Tibial artery (tissue), 4 donors: ENCODE measurements around the gene STON1.
A peak's percentile ranks its signal among the peaks of the same experiment; 100 is the strongest.
"Not testable (repeated sequence)": the region's sequence is repeated elsewhere in the genome, so short reads cannot be mapped to it uniquely, and the experiment has no call there.

Source experiments
- DNase-seq, 2 donors: peaks; one replicate each; pipeline ENCODE4 v3.0.0-alpha.2; 2019
- H3K27ac ChIP-seq, 2 donors: fragments of 200-600 bp; sonication (generic) in 1 of 2; 1 replicate in 1 of 2; 2 replicates in 1 of 2; pipeline ENCODE4 v1.5.1; 2018 to 2019; ENCODE audit warnings: mild to moderate bottlenecking in 1 of 2
- H3K27me3 ChIP-seq, 2 donors: fragments of 200-600 bp; sonication (generic) in 1 of 2; one replicate each; pipeline versions ENCODE4 v1.5.1 to v1.6.0; 2016 to 2019
- H3K36me3 ChIP-seq, 3 donors: fragments of 200-600 bp; sonication (generic) in 2 of 3; one replicate each; pipeline ENCODE4 v1.5.1; 2016 to 2019; ENCODE audit warnings: mild to moderate bottlenecking in 2 of 3
- H3K4me1 ChIP-seq, 4 donors: fragments of 200-600 bp; sonication (generic) in 2 of 4; 1 replicate in 3 of 4; 2 replicates in 1 of 4; pipeline ENCODE4 v1.5.1; 2016 to 2019
- H3K4me3 ChIP-seq, 2 donors: fragments of 200-600 bp; sonication (generic) in 1 of 2; 1 replicate in 1 of 2; 2 replicates in 1 of 2; pipeline ENCODE4 v1.5.1; 2018 to 2019; ENCODE audit warnings: mild to moderate bottlenecking in 2 of 2
- H3K9me3 ChIP-seq, 3 donors: fragments of 200-600 bp; sonication (generic) in 1 of 3; one replicate each; pipeline ENCODE4 v1.5.1; 2016 to 2019
- intact Hi-C: fragments of 100-400 bp; cut with DNase I; formaldehyde crosslinking; loops from one replicate; pipeline ENCODE4 v1.15.0; 2023; ENCODE audit warnings: low total_unique reads
- TF ChIP-seq, protein P1 (sequence below), 2 experiments: fragments of 200-600 bp in 1 of 2; fragments of 450-650 bp in 1 of 2; IDR thresholded peaks; one replicate each; pipeline ENCODE4 v1.5.1; 2017 to 2019; ENCODE audit warnings: antibody characterized with exemption in 2 of 2, mild to moderate bottlenecking in 1 of 2, moderate library complexity in 1 of 2

STON1 gene

DNA sequence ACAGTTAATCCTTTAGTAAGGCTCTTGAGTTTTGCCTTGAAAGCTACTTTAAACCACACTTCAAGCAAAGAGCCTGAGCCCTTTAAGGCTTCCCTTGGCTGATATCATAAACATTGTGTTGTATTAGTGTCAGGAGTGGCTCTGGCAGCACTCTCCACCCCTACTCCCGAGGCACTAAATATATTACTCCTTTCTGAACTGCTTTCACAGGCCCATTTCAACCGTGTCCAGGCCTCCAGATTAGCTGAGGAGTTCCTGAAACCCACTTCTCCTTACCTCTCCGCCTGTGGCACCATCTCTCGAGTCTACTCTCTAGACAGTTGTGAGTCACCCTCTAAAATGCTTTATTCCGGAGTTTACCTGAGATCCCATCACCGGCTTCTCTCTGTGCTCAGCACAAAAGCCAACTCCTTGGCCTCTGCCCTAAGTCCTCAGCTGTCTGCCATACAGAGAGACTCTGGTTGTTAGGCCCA is 14.4 kb upstream of the STON1 start:
- peaks cover 0 to 8% (median 0%) of the 10 kb centered on the region in 4 donors for H3K4me1 ChIP-seq
- no peak overlapping the region for H3K4me3 ChIP-seq
- peak overlapping the region; percentile 33 to 50 for H3K27ac ChIP-seq
- H3K9me3 ChIP-seq, result no peaks in the 10 kb centered on the region
- H3K27me3 ChIP-seq, result no peaks in the 10 kb centered on the region
- no peak for DNase-seq
- TF ChIP-seq, protein P1, sequence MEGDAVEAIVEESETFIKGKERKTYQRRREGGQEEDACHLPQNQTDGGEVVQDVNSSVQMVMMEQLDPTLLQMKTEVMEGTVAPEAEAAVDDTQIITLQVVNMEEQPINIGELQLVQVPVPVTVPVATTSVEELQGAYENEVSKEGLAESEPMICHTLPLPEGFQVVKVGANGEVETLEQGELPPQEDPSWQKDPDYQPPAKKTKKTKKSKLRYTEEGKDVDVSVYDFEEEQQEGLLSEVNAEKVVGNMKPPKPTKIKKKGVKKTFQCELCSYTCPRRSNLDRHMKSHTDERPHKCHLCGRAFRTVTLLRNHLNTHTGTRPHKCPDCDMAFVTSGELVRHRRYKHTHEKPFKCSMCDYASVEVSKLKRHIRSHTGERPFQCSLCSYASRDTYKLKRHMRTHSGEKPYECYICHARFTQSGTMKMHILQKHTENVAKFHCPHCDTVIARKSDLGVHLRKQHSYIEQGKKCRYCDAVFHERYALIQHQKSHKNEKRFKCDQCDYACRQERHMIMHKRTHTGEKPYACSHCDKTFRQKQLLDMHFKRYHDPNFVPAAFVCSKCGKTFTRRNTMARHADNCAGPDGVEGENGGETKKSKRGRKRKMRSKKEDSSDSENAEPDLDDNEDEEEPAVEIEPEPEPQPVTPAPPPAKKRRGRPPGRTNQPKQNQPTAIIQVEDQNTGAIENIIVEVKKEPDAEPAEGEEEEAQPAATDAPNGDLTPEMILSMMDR (IDR thresholded peaks at IDR 0.05), result no peak
- intact Hi-C loops, result no loop called here
- peaks cover 44 to 80% (median 51%) of the 10 kb centered on the region in 3 donors for H3K36me3 ChIP-seq

DNA sequence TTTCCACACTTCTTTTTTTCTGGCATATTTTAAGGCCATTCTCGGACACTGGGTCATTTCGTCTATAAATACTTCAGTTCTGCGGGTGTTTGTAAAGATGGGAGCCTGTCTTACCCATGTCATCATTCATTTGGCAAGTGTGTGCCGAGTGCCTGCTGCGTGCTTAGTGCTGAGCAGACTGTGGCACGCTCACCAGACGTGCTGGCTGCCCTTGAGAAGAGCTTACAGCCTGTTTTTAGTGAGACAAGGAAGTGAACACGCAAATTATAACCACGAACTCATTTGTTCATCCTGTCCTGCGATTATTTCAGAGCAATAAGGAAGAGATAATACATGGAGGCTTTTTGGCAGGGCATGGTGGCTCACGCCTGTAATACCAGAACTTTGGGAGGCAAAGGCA is 10.4 kb upstream of the STON1 start:
- TF ChIP-seq, protein P1 (IDR thresholded peaks at IDR 0.05), result no peak
- intact Hi-C loops, result no loop called here
- no peak overlapping the region for H3K4me3 ChIP-seq
- H3K27me3 ChIP-seq, result no peaks in the 10 kb centered on the region
- DNase-seq, result no peak
- H3K9me3 ChIP-seq, result no peaks in the 10 kb centered on the region
- H3K36me3 ChIP-seq, result peaks cover 30 to 76% (median 40%) of the 10 kb centered on the region in 3 donors
- H3K4me1 ChIP-seq, result peaks cover 0 to 7% (median 0%) of the 10 kb centered on the region in 4 donors
- H3K27ac ChIP-seq, result no peak overlapping the region

DNA sequence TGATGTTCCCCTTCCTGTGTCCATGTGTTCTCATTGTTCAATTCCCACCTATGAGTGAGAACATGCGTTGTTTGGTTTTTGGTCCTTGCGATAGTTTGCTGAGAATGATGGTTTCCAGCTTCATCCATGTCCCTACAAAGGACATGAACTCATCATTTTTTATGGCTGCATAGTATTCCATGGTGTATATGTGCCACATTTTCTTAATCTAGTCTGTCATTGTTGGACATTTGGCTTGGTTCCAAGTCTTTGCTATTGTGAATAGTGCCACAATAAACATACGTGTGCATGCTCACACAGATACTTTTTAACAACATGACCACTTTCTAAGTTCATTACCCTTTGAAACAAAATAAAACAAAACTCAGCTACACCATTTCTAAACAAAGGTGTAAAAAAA is 5.2 kb upstream of the STON1 start:
- DNase-seq, intact Hi-C loops, H3K9me3 ChIP-seq, H3K4me3 ChIP-seq, H3K27me3 ChIP-seq: not testable (repeated sequence)
- peak overlapping the region in 1 of 2 donors; percentile 56 for H3K27ac ChIP-seq
- peaks cover 0 to 29% (median 8%) of the 10 kb centered on the region in 4 donors for H3K4me1 ChIP-seq
- peaks cover 0 to 33% (median 16%) of the 10 kb centered on the region in 3 donors for H3K36me3 ChIP-seq

DNA sequence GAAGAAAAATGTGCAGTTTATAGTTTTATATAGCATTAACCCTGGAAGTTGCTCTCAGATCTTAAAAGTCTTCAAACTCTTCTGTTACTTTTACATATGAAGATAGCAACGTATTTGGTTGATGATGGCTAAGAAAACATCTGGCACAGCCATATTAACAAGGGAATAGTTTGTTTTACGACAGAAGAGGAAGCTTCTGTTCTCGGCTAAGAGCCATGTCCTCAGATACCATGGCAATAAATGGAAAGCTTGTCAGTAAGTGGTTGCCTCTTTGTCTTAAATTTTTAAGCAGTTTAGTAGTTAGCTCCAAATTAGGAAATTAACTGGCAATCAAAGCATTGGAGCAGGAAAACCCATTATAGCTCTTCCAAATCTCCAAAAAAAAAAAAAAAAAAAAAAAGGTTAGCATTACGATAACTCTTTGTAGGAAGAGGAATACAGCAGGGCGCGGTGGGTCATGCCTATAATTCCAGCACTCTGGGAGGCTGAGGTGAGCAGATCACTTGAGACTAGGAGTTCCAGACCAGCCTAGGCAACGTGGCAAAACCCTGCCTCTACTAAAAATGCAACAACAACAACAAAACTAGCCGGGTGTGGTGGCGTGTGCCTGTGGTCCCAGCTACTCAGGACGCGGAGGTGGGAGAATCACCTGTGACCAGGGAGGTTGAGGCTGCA is 4.5 kb upstream of the STON1 start:
- intact Hi-C loops, result no loop called here
- H3K27me3 ChIP-seq, result no peaks in the 10 kb centered on the region
- TF ChIP-seq, protein P1 (IDR thresholded peaks at IDR 0.05), result no peak
- peaks cover 0 to 29% (median 10%) of the 10 kb centered on the region in 4 donors for H3K4me1 ChIP-seq
- H3K36me3 ChIP-seq, result peaks cover 0 to 26% (median 10%) of the 10 kb centered on the region in 3 donors
- no peaks in the 10 kb centered on the region for H3K9me3 ChIP-seq
- no peak overlapping the region for H3K4me3 ChIP-seq
- no peak for DNase-seq
- H3K27ac ChIP-seq, result peak overlapping the region; percentile 56 to 68

DNA sequence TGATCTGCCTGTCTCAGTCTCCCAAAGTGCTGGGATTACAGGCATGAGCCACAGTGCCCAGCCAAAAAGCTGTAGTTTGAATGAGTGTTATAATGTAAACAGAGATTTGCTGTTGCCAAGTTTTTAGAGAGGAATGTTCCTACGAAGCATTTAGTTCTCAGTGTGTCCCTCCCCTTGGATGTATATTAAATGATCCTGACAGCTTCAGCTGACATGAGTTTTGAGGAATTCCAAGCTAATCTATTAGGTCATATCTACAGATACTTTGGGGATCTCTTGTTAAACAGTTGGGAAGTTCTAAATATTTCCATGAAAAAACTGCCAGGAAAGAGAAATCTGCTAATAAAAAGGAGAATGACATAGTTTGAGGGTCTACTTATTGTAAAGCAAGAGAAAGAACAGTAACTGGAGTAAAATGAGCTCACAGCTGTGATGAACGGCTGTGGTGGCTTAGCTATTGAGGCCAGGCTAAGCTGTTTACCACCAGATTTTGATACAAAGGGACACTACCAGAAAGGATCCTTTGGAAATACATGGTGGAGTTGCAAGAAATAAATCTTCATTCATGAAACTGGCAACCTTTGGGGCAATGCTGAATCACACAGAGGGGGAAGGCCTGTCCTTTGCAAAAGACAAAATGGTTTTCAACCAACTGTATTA is 2.6 kb upstream of the STON1 start:
- TF ChIP-seq, protein P1 (IDR thresholded peaks at IDR 0.05), result no peak
- Histone ChIP-seq H3K36me3 (peaks cover 0 to 7% (median 0%) of the 10 kb centered on the region in 3 donors), H3K27me3 (no peaks in the 10 kb centered on the region), H3K4me1 (peaks cover 0 to 41% (median 15%) of the 10 kb centered on the region in 4 donors), H3K27ac (peak overlapping the region; percentile 37 to 38), H3K4me3 (no peak overlapping the region), H3K9me3 (no peaks in the 10 kb centered on the region)
- intact Hi-C loops, result no loop called here
- no peak for DNase-seq

DNA sequence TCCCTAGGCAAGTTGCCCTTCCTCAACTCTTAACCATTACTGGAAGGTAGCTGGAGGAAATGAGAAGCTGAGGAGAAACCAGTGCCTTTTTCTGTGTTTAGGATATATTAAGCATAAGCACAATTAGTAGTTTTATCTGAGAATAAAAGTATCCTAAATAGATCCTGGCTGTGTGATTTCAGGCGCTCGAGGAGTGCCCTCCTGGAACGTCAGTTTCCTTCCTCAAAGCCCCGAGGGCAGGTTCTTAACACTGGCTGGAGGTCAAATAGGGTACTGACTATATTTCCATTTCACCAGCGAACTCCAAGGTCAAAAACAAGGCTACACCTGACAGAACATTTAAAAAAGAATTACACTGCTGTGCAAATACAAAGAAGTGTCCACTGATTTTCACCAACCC is 1.5 kb upstream of the STON1 start:
- peak overlapping the region in 1 of 2 donors; percentile 84 for H3K27ac ChIP-seq
- H3K4me1 ChIP-seq, result peaks cover 0 to 44% (median 15%) of the 10 kb centered on the region in 4 donors
- no peak overlapping the region for H3K4me3 ChIP-seq
- intact Hi-C loops, result no loop called here
- TF ChIP-seq, protein P1 (IDR thresholded peaks at IDR 0.05), result no peak
- H3K27me3 ChIP-seq, result no peaks in the 10 kb centered on the region
- no peaks in the 10 kb centered on the region for H3K9me3 ChIP-seq
- no peaks in the 10 kb centered on the region for H3K36me3 ChIP-seq
- no peak for DNase-seq
